ENCODE measurements around the gene PHF3.

DNA sequence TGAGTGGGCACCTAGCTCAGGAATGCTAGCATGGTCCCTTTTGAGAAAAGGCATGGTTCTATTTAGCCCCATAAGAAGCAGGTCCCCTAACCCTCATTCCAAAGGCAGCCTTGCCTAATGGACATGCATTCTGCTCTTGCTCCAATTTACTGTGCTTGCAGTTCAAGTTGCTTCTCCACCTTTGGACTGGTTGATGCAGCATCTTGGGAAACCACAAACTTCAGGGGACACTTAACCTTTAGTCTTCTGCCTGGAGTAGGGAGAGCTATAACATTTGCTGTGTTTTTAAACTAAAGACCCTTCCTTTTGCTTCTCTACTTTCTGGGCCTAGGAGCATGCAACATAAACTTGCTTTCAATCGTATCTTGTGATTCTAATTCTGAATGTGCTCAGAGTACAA, 5.1 kb upstream of the PHF3 start:
- no peak for TF ChIP-seq POLR2AphosphoS5 (IDR thresholded peaks at IDR 0.05; ENCODE audit: low read depth, low read length)
- TF ChIP-seq REST (IDR thresholded peaks at IDR 0.05; ENCODE audit: insufficient read depth in 1 of 2, low read depth in 2 of 2, low read length in 2 of 2) = no peak
- no peak for TF ChIP-seq TAF1 (IDR thresholded peaks at IDR 0.05; ENCODE audit: borderline replicate concordance, insufficient read depth, low read length)
